HG02973 (cell line): ENCODE data around the gene OS9.

Experiments used
- ATAC-seq: cut with Tn5 transposase; IDR thresholded peaks from one replicate; pipeline ENCODE4 v1.9.1; 2021; ENCODE audit warnings: moderate library complexity; ENCODE audit not compliant: unreplicated experiment

The OS9 gene

GRCh38 chr12:57735952-57736740 is 42.2 kb downstream of the OS9 start:
- no peak for ATAC-seq

GRCh38 chr12:57736741-57737466 is 43.0 kb downstream of the OS9 start:
- no peak for ATAC-seq

- ATAC-seq = no peak
Measured at GRCh38 chr12:57737467-57738460, 43.8 kb downstream of the OS9 start.

GRCh38 chr12:57738661-57739237 is 44.8 kb downstream of the OS9 start, which contains the start of gene AGAP2:
Gene AGAP2, minus strand, starts transcription at chr12:57738742. Its CDS starts 496 bp downstream, at chr12:57738246.
- ATAC-seq = no peak

- ATAC-seq = no peak
Measured at GRCh38 chr12:57739387-57739786, 45.5 kb downstream of the OS9 start.

GRCh38 chr12:57739914-57740538 is 46.1 kb downstream of the OS9 start:
- ATAC-seq = no peak

GRCh38 chr12:57740656-57741412 is 46.9 kb downstream of the OS9 start:
- ATAC-seq = peak; percentile 55

- ATAC-seq = no peak
Measured at GRCh38 chr12:57741413-57741789, 47.5 kb downstream of the OS9 start.

- peak; percentile 48 for ATAC-seq
Measured at GRCh38 chr12:57741844-57742738, 48.2 kb downstream of the OS9 start.

GRCh38 chr12:57743769-57744168 is 49.8 kb downstream of the OS9 start:
- no peak for ATAC-seq

GRCh38 chr12:57744194-57744776 is 50.4 kb downstream of the OS9 start:
- ATAC-seq = peak; percentile 36

GRCh38 chr12:57744777-57745484 is 51.0 kb downstream of the OS9 start, which contains the start of gene TSPAN31:
Gene TSPAN31, plus strand, starts transcription at chr12:57745039. Its CDS starts 116 bp downstream, at chr12:57745155.
- ATAC-seq = peak; percentile 68

- no peak for ATAC-seq
Measured at GRCh38 chr12:57745485-57745881, 51.6 kb downstream of the OS9 start.

- no peak for ATAC-seq
Measured at GRCh38 chr12:57746025-57746424, 52.1 kb downstream of the OS9 start.

- no peak for ATAC-seq
Measured at GRCh38 chr12:57749061-57749460, 55.1 kb downstream of the OS9 start.

GRCh38 chr12:57750561-57751431 is 56.9 kb downstream of the OS9 start:
- ATAC-seq = no peak
